ENCODE data around the gene GNG7. TPM values are rescaled to one million over a fixed set of nuclear protein-coding genes. Genes with fewer than 3 reads are reported as not detected.
A peak's percentile ranks its signal among the peaks of the same experiment; 100 is the strongest.

Gene GNG7
- total and polyA plus RNA-seq, 3 donors from 2014 or later, result 16.9 to 38.7 (median 25.3) TPM

- Histone ChIP-seq H3K27me3 (no peaks in the 10 kb centered on the region), H3K9me3 (no peaks in the 10 kb centered on the region), H3K4me1 (no peaks in the 10 kb centered on the region), H3K27ac (no peak overlapping the region), H3K4me3 (no peak overlapping the region), H3K36me3 (ENCODE audit: low read depth, missing control alignments) (no peaks in the 10 kb centered on the region)
- 86 to 87% methylated on average over 5 to 11 of the region's 11 CpGs for WGBS, 2 donors
- DNase-seq, result no peak
- intact Hi-C loops (cut with DNase I; ENCODE audit: low total_unique reads), result no loop called here
- TF ChIP-seq CTCF (IDR thresholded peaks at IDR 0.05) (no peak), POLR2A (IDR thresholded peaks at IDR 0.05) (no peak)
These were observed 42.5 kb downstream of the GNG7 start for GRCh38 chr19:2659856-2660432.

- TF ChIP-seq CTCF (IDR thresholded peaks at IDR 0.05) (no peak), POLR2A (IDR thresholded peaks at IDR 0.05) (no peak)
- H3K4me3 ChIP-seq, result no peak overlapping the region
- no peaks in the 10 kb centered on the region for H3K27me3 ChIP-seq
- intact Hi-C loops (cut with DNase I; ENCODE audit: low total_unique reads), result no loop called here
- no peaks in the 10 kb centered on the region for H3K9me3 ChIP-seq
- 87 to 88% methylated on average over 8 to 9 of the region's 9 CpGs for WGBS, 2 donors
- H3K27ac ChIP-seq, result no peak overlapping the region
- no peaks in the 10 kb centered on the region for H3K36me3 ChIP-seq (ENCODE audit: low read depth, missing control alignments)
- peaks cover 22% of the 10 kb centered on the region for H3K4me1 ChIP-seq
- DNase-seq, result no peak
These were observed 46.0 kb downstream of the GNG7 start for GRCh38 chr19:2656533-2656932.

- no peaks in the 10 kb centered on the region for H3K9me3 ChIP-seq
- H3K4me3 ChIP-seq, result no peak overlapping the region
- peak overlapping the region; percentile 21 to 56 for H3K27ac ChIP-seq
- H3K27me3 ChIP-seq, result no peaks in the 10 kb centered on the region
- H3K36me3 ChIP-seq (ENCODE audit: low read depth, missing control alignments), result no peaks in the 10 kb centered on the region
- no peak for DNase-seq
- TF ChIP-seq POLR2A (IDR thresholded peaks at IDR 0.05) (no peak), CTCF (IDR thresholded peaks at IDR 0.05) (no peak)
- intact Hi-C loops (cut with DNase I; ENCODE audit: low total_unique reads), result loop anchor here (5.0 kb wide), 1 partner anchor 93 kb away; no protein-coding TSS in a partner anchor
- WGBS, 2 donors, result 61 to 72% methylated on average over 23 to 24 of the region's 29 CpGs
- peaks cover 30% of the 10 kb centered on the region for H3K4me1 ChIP-seq
These were observed 48.5 kb downstream of the GNG7 start for GRCh38 chr19:2653710-2654707.

GRCh38 chr19:2653218-2653617 lies 49.3 kb downstream of the GNG7 start:
- 73 to 77% methylated on average over 9 of the region's 9 CpGs for WGBS, 2 donors
- TF ChIP-seq POLR2A (IDR thresholded peaks at IDR 0.05), result no peak
- TF ChIP-seq CTCF (IDR thresholded peaks at IDR 0.05), result no peak
- no peaks in the 10 kb centered on the region for H3K27me3 ChIP-seq
- H3K4me1 ChIP-seq, result peaks cover 30% of the 10 kb centered on the region
- peak overlapping the region; percentile 21 to 56 for H3K27ac ChIP-seq
- H3K36me3 ChIP-seq (ENCODE audit: low read depth, missing control alignments), result no peaks in the 10 kb centered on the region
- no peak overlapping the region for H3K4me3 ChIP-seq
- intact Hi-C loops (cut with DNase I; ENCODE audit: low total_unique reads), result loop anchor here (5.0 kb wide), 1 partner anchor 94 kb away; no protein-coding TSS in a partner anchor
- no peaks in the 10 kb centered on the region for H3K9me3 ChIP-seq
- DNase-seq, result no peak

Measured in testis (tissue), 3 donors.